Activated naive CD4-positive, alpha-beta T cell treated with anti-CD3 and anti-CD28 coated beads, Interleukin-2, amount 50 U/mL, for 72 hours (primary cell): ENCODE measurements around the gene NTSR1. TPM values are rescaled to one million over a fixed set of nuclear protein-coding genes. Genes with fewer than 3 reads are reported as not detected.

Source experiments
- ATAC-seq, 2 donors: fragments of 150-1000 bp; cut with Tn5 transposase; 2 replicates each; pipeline ENCODE4 v1.10.0; 2021; ENCODE audit warnings: mild to moderate bottlenecking in 2 of 2, moderate library complexity in 2 of 2
- DNase-seq, 2 donors: peaks; one replicate each; pipeline ENCODE4 v3.0.0; 2021 to 2022; ENCODE audit warnings: low spot score in 2 of 2
- H3K27ac Mint-ChIP-seq, 2 donors: one replicate each; pipeline ENCODE4 v1.8.0; 2022; ENCODE audit warnings: mild to moderate bottlenecking in 2 of 2, mixed read lengths in 2 of 2
- H3K36me3 Mint-ChIP-seq, 2 donors: one replicate each; pipeline ENCODE4 v1.8.0; 2022; ENCODE audit warnings: mixed read lengths in 2 of 2
- H3K9me3 Mint-ChIP-seq, 2 donors: one replicate each; pipeline ENCODE4 v1.8.0; 2022; ENCODE audit warnings: mixed read lengths in 2 of 2
- total RNA-seq, 2 donors: library from RNA; stranded (reverse); gene quantifications; one replicate each; pipeline ENCODE4 v1.2.3, GENCODE V29; 2022

The NTSR1 gene
- total RNA-seq, 2 donors from 2014 or later: not detected

GRCh38 chr20:62736026-62736406, 27.4 kb downstream of the NTSR1 start:
- H3K9me3 Mint-ChIP-seq: no peaks in the 10 kb centered on the region
- H3K27ac Mint-ChIP-seq: no peak overlapping the region
- ATAC-seq (no peak), DNase-seq (no peak)
- H3K36me3 Mint-ChIP-seq: no peaks in the 10 kb centered on the region

GRCh38 chr20:62736407-62737071, 27.9 kb downstream of the NTSR1 start:
- no peak for ATAC-seq
- Mint-ChIP-seq H3K27ac (no peak overlapping the region), H3K36me3 (no peaks in the 10 kb centered on the region), H3K9me3 (no peaks in the 10 kb centered on the region)
- no peak for DNase-seq

GRCh38 chr20:62737271-62737811, 28.7 kb downstream of the NTSR1 start:
- no peak for ATAC-seq
- no peaks in the 10 kb centered on the region for H3K36me3 Mint-ChIP-seq
- H3K9me3 Mint-ChIP-seq: no peaks in the 10 kb centered on the region
- H3K27ac Mint-ChIP-seq: no peak overlapping the region
- no peak for DNase-seq

- ATAC-seq (no peak), DNase-seq (no peak)
- Mint-ChIP-seq H3K27ac (no peak overlapping the region), H3K9me3 (no peaks in the 10 kb centered on the region), H3K36me3 (no peaks in the 10 kb centered on the region)
Measured at GRCh38 chr20:62738025-62738881, 29.6 kb downstream of the NTSR1 start.

GRCh38 chr20:62739067-62739466, 30.4 kb downstream of the NTSR1 start:
- Mint-ChIP-seq H3K27ac (peak overlapping the region in 1 of 2 donors; percentile 82), H3K9me3 (no peaks in the 10 kb centered on the region), H3K36me3 (no peaks in the 10 kb centered on the region)
- ATAC-seq (no peak), DNase-seq (no peak)

- Mint-ChIP-seq H3K27ac (peak overlapping the region; percentile 82 to 88), H3K9me3 (no peaks in the 10 kb centered on the region), H3K36me3 (no peaks in the 10 kb centered on the region)
- ATAC-seq (peak; percentile 26 to 32), DNase-seq (peak in 1 of 2 donors; percentile 68)
Measured at GRCh38 chr20:62739581-62740285, 31.1 kb downstream of the NTSR1 start.

- no peaks in the 10 kb centered on the region for H3K36me3 Mint-ChIP-seq
- DNase-seq: peak; percentile 71 to 93
- peak overlapping the region; percentile 82 to 88 for H3K27ac Mint-ChIP-seq
- H3K9me3 Mint-ChIP-seq: no peaks in the 10 kb centered on the region
- peak; percentile 89 for ATAC-seq
Measured at GRCh38 chr20:62740286-62741141, 31.9 kb downstream of the NTSR1 start.

- no peak for DNase-seq
- no peak for ATAC-seq
- Mint-ChIP-seq H3K27ac (no peak overlapping the region), H3K36me3 (no peaks in the 10 kb centered on the region), H3K9me3 (no peaks in the 10 kb centered on the region)
Measured at GRCh38 chr20:62741191-62741691, 32.6 kb downstream of the NTSR1 start.

GRCh38 chr20:62741701-62742491, 33.3 kb downstream of the NTSR1 start:
- Mint-ChIP-seq H3K27ac (no peak overlapping the region), H3K9me3 (no peaks in the 10 kb centered on the region), H3K36me3 (no peaks in the 10 kb centered on the region)
- no peak for ATAC-seq
- no peak for DNase-seq

- no peak for DNase-seq
- Mint-ChIP-seq H3K27ac (no peak overlapping the region), H3K9me3 (no peaks in the 10 kb centered on the region), H3K36me3 (no peaks in the 10 kb centered on the region)
- ATAC-seq: no peak
Measured at GRCh38 chr20:62742550-62742949, 33.9 kb downstream of the NTSR1 start.

- Mint-ChIP-seq H3K27ac (no peak overlapping the region), H3K9me3 (no peaks in the 10 kb centered on the region), H3K36me3 (no peaks in the 10 kb centered on the region)
- ATAC-seq: no peak
- no peak for DNase-seq
Measured at GRCh38 chr20:62742979-62743776, 34.5 kb downstream of the NTSR1 start.

- ATAC-seq (no peak), DNase-seq (no peak)
- H3K9me3 Mint-ChIP-seq: no peaks in the 10 kb centered on the region
- H3K27ac Mint-ChIP-seq: no peak overlapping the region
- no peaks in the 10 kb centered on the region for H3K36me3 Mint-ChIP-seq
Measured at GRCh38 chr20:62743777-62744317, 35.2 kb downstream of the NTSR1 start.

GRCh38 chr20:62744741-62745191, 36.1 kb downstream of the NTSR1 start:
- H3K27ac Mint-ChIP-seq: peak overlapping the region in 1 of 2 donors; percentile 21
- H3K9me3 Mint-ChIP-seq: no peaks in the 10 kb centered on the region
- DNase-seq (no peak), ATAC-seq (no peak)
- no peaks in the 10 kb centered on the region for H3K36me3 Mint-ChIP-seq

- Mint-ChIP-seq H3K9me3 (no peaks in the 10 kb centered on the region), H3K36me3 (no peaks in the 10 kb centered on the region), H3K27ac (peak overlapping the region in 1 of 2 donors; percentile 21)
- DNase-seq (no peak), ATAC-seq (no peak)
Measured at GRCh38 chr20:62745279-62745951, 36.8 kb downstream of the NTSR1 start.
